ENCODE measurements around the gene RDH11. TPM values are rescaled to one million over a fixed set of nuclear protein-coding genes. Genes with fewer than 3 reads are reported as not detected.

The RDH11 gene
- total RNA-seq, 5 donors from 2014 or later (not counting 1 experiment from before 2014, with no cell fraction given): 26.1 to 44.2 (median 40.0) TPM

GRCh38 chr14:67652189-67652588 lies 43.4 kb downstream of the RDH11 start:
- Mint-ChIP-seq H3K27me3 (no peaks in the 10 kb centered on the region), H3K9me3 (no peaks in the 10 kb centered on the region), H3K27ac (no peak overlapping the region), H3K4me1 (no peaks in the 10 kb centered on the region), H3K36me3 (peaks cover 38% of the 10 kb centered on the region), H3K4me3 (no peak overlapping the region)
- Histone ChIP-seq H3K27me3 (replicated peaks in 1 of 2; ENCODE audit: control insufficient read depth in 2 of 2, extremely low read depth in 1 of 2, insufficient read depth in 2 of 2, low read length in 1 of 2) (no peaks in the 10 kb centered on the region), H3K36me3 (ENCODE audit: control insufficient read depth in 2 of 2, extremely low read depth in 1 of 2, insufficient read depth in 1 of 2, low read length in 1 of 2) (peaks cover 9 to 90% of the 10 kb centered on the region in 2 donors), H3K27ac (ENCODE audit: low read length) (no peak overlapping the region), H3K9me3 (no peaks in the 10 kb centered on the region), H3K4me3 (ENCODE audit: control insufficient read depth in 1 of 2, extremely low read depth in 1 of 2, low read length in 1 of 2) (no peak overlapping the region), H3K4me1 (ENCODE audit: control insufficient read depth in 1 of 2, extremely low read depth in 1 of 2, insufficient read depth in 2 of 2, low read length in 2 of 2) (no peaks in the 10 kb centered on the region)
- no peak for ATAC-seq (replicated peaks in 1 of 4)
- no peak for DNase-seq
- CTCF ChIA-PET: interaction anchor here in 1 of 2 donors (0.6 kb wide), 1 partner anchor 1169 kb away, joined by 4 read pairs; no protein-coding TSS in a partner anchor
- POLR2A ChIA-PET: interaction anchor here in 1 of 2 donors (0.6 kb wide), 1 partner anchor 15 kb away, joined by 8 read pairs; no protein-coding TSS in a partner anchor
- no CpG with 5 or more reads among the region's 1 CpG for WGBS (ENCODE audit: insufficient coverage)

- H3K27me3 Mint-ChIP-seq: no peaks in the 10 kb centered on the region
- ChIA-PET CTCF (no interaction called here), POLR2A (no interaction called here)
- Histone ChIP-seq H3K9me3 (no peaks in the 10 kb centered on the region), H3K4me3 (ENCODE audit: control insufficient read depth in 1 of 2, extremely low read depth in 1 of 2, low read length in 1 of 2) (no peak overlapping the region), H3K4me1 (ENCODE audit: control insufficient read depth in 1 of 2, extremely low read depth in 1 of 2, insufficient read depth in 2 of 2, low read length in 2 of 2) (no peaks in the 10 kb centered on the region), H3K36me3 (ENCODE audit: control insufficient read depth in 2 of 2, extremely low read depth in 1 of 2, insufficient read depth in 1 of 2, low read length in 1 of 2) (peaks cover 12 to 77% of the 10 kb centered on the region in 2 donors), H3K27ac (ENCODE audit: low read length) (no peak overlapping the region), H3K27me3 (replicated peaks in 1 of 2; ENCODE audit: control insufficient read depth in 2 of 2, extremely low read depth in 1 of 2, insufficient read depth in 2 of 2, low read length in 1 of 2) (no peaks in the 10 kb centered on the region)
- ATAC-seq (replicated peaks in 1 of 4): no peak
- H3K9me3 Mint-ChIP-seq: no peaks in the 10 kb centered on the region
- H3K36me3 Mint-ChIP-seq: peaks cover 39% of the 10 kb centered on the region
- no CpG with 5 or more reads among the region's 2 CpGs for WGBS (ENCODE audit: insufficient coverage)
- H3K4me1 Mint-ChIP-seq: no peaks in the 10 kb centered on the region
- no peak for DNase-seq
- H3K4me3 Mint-ChIP-seq: no peak overlapping the region
- no peak overlapping the region for H3K27ac Mint-ChIP-seq
Observed at GRCh38 chr14:67650694-67651093, 44.9 kb downstream of the RDH11 start.

GRCh38 chr14:67650151-67650550 lies 45.4 kb downstream of the RDH11 start:
- no peak overlapping the region for H3K4me3 ChIP-seq (ENCODE audit: control insufficient read depth in 1 of 2, extremely low read depth in 1 of 2, low read length in 1 of 2)
- DNase-seq: no peak
- Mint-ChIP-seq H3K27ac (no peak overlapping the region), H3K36me3 (peaks cover 41% of the 10 kb centered on the region), H3K4me3 (no peak overlapping the region), H3K4me1 (no peaks in the 10 kb centered on the region), H3K27me3 (no peaks in the 10 kb centered on the region), H3K9me3 (no peaks in the 10 kb centered on the region)
- no CpG with 5 or more reads among the region's 1 CpG for WGBS (ENCODE audit: insufficient coverage)
- CTCF ChIA-PET: no interaction called here
- H3K36me3 ChIP-seq (ENCODE audit: control insufficient read depth in 2 of 2, extremely low read depth in 1 of 2, insufficient read depth in 1 of 2, low read length in 1 of 2): peaks cover 12 to 74% of the 10 kb centered on the region in 2 donors
- no peaks in the 10 kb centered on the region for H3K27me3 ChIP-seq (replicated peaks in 1 of 2; ENCODE audit: control insufficient read depth in 2 of 2, extremely low read depth in 1 of 2, insufficient read depth in 2 of 2, low read length in 1 of 2)
- no peaks in the 10 kb centered on the region for H3K4me1 ChIP-seq (ENCODE audit: control insufficient read depth in 1 of 2, extremely low read depth in 1 of 2, insufficient read depth in 2 of 2, low read length in 2 of 2)
- ATAC-seq (replicated peaks in 1 of 4): no peak
- POLR2A ChIA-PET: no interaction called here
- H3K9me3 ChIP-seq: no peaks in the 10 kb centered on the region
- H3K27ac ChIP-seq (ENCODE audit: low read length): no peak overlapping the region

GRCh38 chr14:67646131-67646530 lies 49.4 kb downstream of the RDH11 start:
- H3K27ac Mint-ChIP-seq: no peak overlapping the region
- no peaks in the 10 kb centered on the region for H3K9me3 Mint-ChIP-seq
- ATAC-seq (replicated peaks in 1 of 4) (no peak), DNase-seq (no peak)
- Histone ChIP-seq H3K27me3 (replicated peaks in 1 of 2; ENCODE audit: control insufficient read depth in 2 of 2, extremely low read depth in 1 of 2, insufficient read depth in 2 of 2, low read length in 1 of 2) (no peaks in the 10 kb centered on the region), H3K4me1 (ENCODE audit: control insufficient read depth in 1 of 2, extremely low read depth in 1 of 2, insufficient read depth in 2 of 2, low read length in 2 of 2) (no peaks in the 10 kb centered on the region), H3K4me3 (ENCODE audit: control insufficient read depth in 1 of 2, extremely low read depth in 1 of 2, low read length in 1 of 2) (no peak overlapping the region), H3K9me3 (no peaks in the 10 kb centered on the region), H3K36me3 (ENCODE audit: control insufficient read depth in 2 of 2, extremely low read depth in 1 of 2, insufficient read depth in 1 of 2, low read length in 1 of 2) (peaks cover 12 to 37% of the 10 kb centered on the region in 2 donors), H3K27ac (ENCODE audit: low read length) (no peak overlapping the region)
- H3K4me1 Mint-ChIP-seq: peaks cover 5 to 6% (median 6%) of the 10 kb centered on the region in 3 donors
- ChIA-PET POLR2A (no interaction called here), CTCF (no interaction called here)
- H3K27me3 Mint-ChIP-seq: no peaks in the 10 kb centered on the region
- H3K4me3 Mint-ChIP-seq: no peak overlapping the region
- H3K36me3 Mint-ChIP-seq: peaks cover 35% of the 10 kb centered on the region
- no CpG with 5 or more reads among the region's 3 CpGs for WGBS (ENCODE audit: insufficient coverage)

GRCh38 chr14:67645414-67645813 lies 50.1 kb downstream of the RDH11 start:
- no peaks in the 10 kb centered on the region for H3K9me3 Mint-ChIP-seq
- ChIA-PET POLR2A (no interaction called here), CTCF (interaction anchor here in 1 of 2 donors (0.7 kb wide), 1 partner anchor 9 kb away, joined by 3 read pairs; no protein-coding TSS in a partner anchor)
- H3K4me3 ChIP-seq (ENCODE audit: control insufficient read depth in 1 of 2, extremely low read depth in 1 of 2, low read length in 1 of 2): no peak overlapping the region
- DNase-seq (no peak), ATAC-seq (replicated peaks in 1 of 4) (no peak)
- no peaks in the 10 kb centered on the region for H3K27me3 ChIP-seq (replicated peaks in 1 of 2; ENCODE audit: control insufficient read depth in 2 of 2, extremely low read depth in 1 of 2, insufficient read depth in 2 of 2, low read length in 1 of 2)
- no peaks in the 10 kb centered on the region for H3K4me1 ChIP-seq (ENCODE audit: control insufficient read depth in 1 of 2, extremely low read depth in 1 of 2, insufficient read depth in 2 of 2, low read length in 2 of 2)
- H3K27me3 Mint-ChIP-seq: no peaks in the 10 kb centered on the region
- H3K27ac Mint-ChIP-seq: no peak overlapping the region
- WGBS (ENCODE audit: insufficient coverage): 100% methylated on average over 3 of the region's 5 CpGs
- H3K4me3 Mint-ChIP-seq: no peak overlapping the region
- peaks cover 5 to 6% (median 6%) of the 10 kb centered on the region in 3 donors for H3K4me1 Mint-ChIP-seq
- peaks cover 8 to 30% of the 10 kb centered on the region in 2 donors for H3K36me3 ChIP-seq (ENCODE audit: control insufficient read depth in 2 of 2, extremely low read depth in 1 of 2, insufficient read depth in 1 of 2, low read length in 1 of 2)
- H3K27ac ChIP-seq (ENCODE audit: low read length): no peak overlapping the region
- peaks cover 29% of the 10 kb centered on the region for H3K36me3 Mint-ChIP-seq
- no peaks in the 10 kb centered on the region for H3K9me3 ChIP-seq

- no peak for ATAC-seq (replicated peaks in 1 of 4)
- no peaks in the 10 kb centered on the region for H3K9me3 Mint-ChIP-seq
Observed at GRCh38 chr14:67644428-67644827, 51.1 kb downstream of the RDH11 start.

More at GRCh38 chr14:67644428-67644827, 51.1 kb downstream of the RDH11 start:
- Histone ChIP-seq H3K4me1 (ENCODE audit: control insufficient read depth in 1 of 2, extremely low read depth in 1 of 2, insufficient read depth in 2 of 2, low read length in 2 of 2) (no peaks in the 10 kb centered on the region), H3K36me3 (ENCODE audit: control insufficient read depth in 2 of 2, extremely low read depth in 1 of 2, insufficient read depth in 1 of 2, low read length in 1 of 2) (peaks cover 3 to 20% of the 10 kb centered on the region in 2 donors), H3K4me3 (ENCODE audit: control insufficient read depth in 1 of 2, extremely low read depth in 1 of 2, low read length in 1 of 2) (no peak overlapping the region), H3K9me3 (no peaks in the 10 kb centered on the region), H3K27me3 (replicated peaks in 1 of 2; ENCODE audit: control insufficient read depth in 2 of 2, extremely low read depth in 1 of 2, insufficient read depth in 2 of 2, low read length in 1 of 2) (no peaks in the 10 kb centered on the region), H3K27ac (ENCODE audit: low read length) (no peak overlapping the region)
- no peak overlapping the region for H3K27ac Mint-ChIP-seq
- POLR2A ChIA-PET: interaction anchor here in 1 of 2 donors (1.4 kb wide), 1 partner anchor 14 kb away, joined by 4 read pairs; no protein-coding TSS in a partner anchor
- CTCF ChIA-PET: no interaction called here
- no peaks in the 10 kb centered on the region for H3K27me3 Mint-ChIP-seq
- DNase-seq: no peak
- peaks cover 22% of the 10 kb centered on the region for H3K36me3 Mint-ChIP-seq
- H3K4me1 Mint-ChIP-seq: peaks cover 5 to 6% (median 6%) of the 10 kb centered on the region in 3 donors
- WGBS (ENCODE audit: insufficient coverage): 60% methylated on average over 1 of the region's 2 CpGs
- no peak overlapping the region for H3K4me3 Mint-ChIP-seq
